Measurements from ENCODE around the gene TLL2.

The TLL2 gene

GRCh38 chr10:96413151-96413787, 100.5 kb downstream of the TLL2 start:
- H3K9me3 ChIP-seq (replicated peaks; ENCODE audit: insufficient read depth, low read length) = no peaks in the 10 kb centered on the region
- no peaks in the 10 kb centered on the region for H4K20me1 ChIP-seq (ENCODE audit: insufficient read depth, low read length)
- no peaks in the 10 kb centered on the region for H3F3A ChIP-seq (ENCODE audit: insufficient read depth, low read length)
- H3K79me2 ChIP-seq (ENCODE audit: low read length) = no peaks in the 10 kb centered on the region
- no peaks in the 10 kb centered on the region for H3K4me1 ChIP-seq (ENCODE audit: low read length)
- no peak overlapping the region for H3K27ac ChIP-seq (ENCODE audit: low read length)
- TF ChIP-seq CTCF (IDR thresholded peaks at IDR 0.05; ENCODE audit: low read length) (no peak), EZH2 (optimal IDR thresholded peaks at IDR 0.05; ENCODE audit: low read depth, low read length) (no peak), EZH2phosphoT487 (IDR thresholded peaks at IDR 0.05; ENCODE audit: low read length) (no peak)
- H3K4me3 ChIP-seq (ENCODE audit: low read length) = no peak overlapping the region
- H3K27me3 ChIP-seq (replicated peaks; ENCODE audit: insufficient read depth, low read length) = no peaks in the 10 kb centered on the region
- H3K36me3 ChIP-seq (replicated peaks; ENCODE audit: insufficient read depth, low read length) = no peaks in the 10 kb centered on the region
- no peak overlapping the region for H3K4me2 ChIP-seq (ENCODE audit: low read depth, low read length)
- no peak overlapping the region for H2AFZ ChIP-seq (ENCODE audit: low read length)
- no peak overlapping the region for H3K9ac ChIP-seq (ENCODE audit: low read length)
- no peaks in the 10 kb centered on the region for H3K9me2 ChIP-seq (replicated peaks; ENCODE audit: insufficient read depth, low read length)
- no peak for DNase-seq

DNA sequence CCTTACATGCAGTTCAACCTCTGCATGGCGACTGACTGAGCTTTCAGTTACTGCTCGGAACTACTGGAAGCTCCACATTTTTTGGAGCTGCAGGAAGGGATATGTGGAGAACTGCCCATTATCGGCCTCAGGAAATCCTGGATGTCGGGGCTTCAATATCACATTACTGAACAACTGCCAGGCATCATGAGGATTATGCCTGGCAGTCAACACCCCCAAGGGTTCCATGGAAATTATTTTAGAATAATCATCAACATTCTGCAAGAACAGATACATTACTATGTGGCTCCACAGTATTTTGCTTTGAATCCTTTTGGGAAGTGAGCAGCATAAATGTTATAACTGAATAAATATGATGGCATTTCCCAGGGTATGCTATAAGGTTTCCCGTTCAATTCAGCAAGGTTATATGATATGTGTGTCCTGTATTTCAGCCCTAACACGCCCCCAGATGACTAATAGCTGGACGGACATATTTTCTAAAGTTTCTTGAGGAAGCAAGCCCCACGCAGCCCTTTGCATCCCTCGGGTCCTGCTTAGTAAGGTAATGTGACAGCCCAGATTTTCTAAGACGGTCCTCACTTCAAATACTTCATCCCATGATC, 101.9 kb downstream of the TLL2 start:
- Histone ChIP-seq H3K9me2 (replicated peaks; ENCODE audit: insufficient read depth, low read length) (no peaks in the 10 kb centered on the region), H3K4me3 (ENCODE audit: low read length) (no peak overlapping the region), H3K9me3 (replicated peaks; ENCODE audit: insufficient read depth, low read length) (no peaks in the 10 kb centered on the region), H3K36me3 (replicated peaks; ENCODE audit: insufficient read depth, low read length) (no peaks in the 10 kb centered on the region), H3K27me3 (replicated peaks; ENCODE audit: insufficient read depth, low read length) (no peaks in the 10 kb centered on the region), H4K20me1 (ENCODE audit: insufficient read depth, low read length) (no peaks in the 10 kb centered on the region), H3K27ac (ENCODE audit: low read length) (no peak overlapping the region), H3K9ac (ENCODE audit: low read length) (no peak overlapping the region), H3F3A (ENCODE audit: insufficient read depth, low read length) (no peaks in the 10 kb centered on the region), H3K79me2 (ENCODE audit: low read length) (no peaks in the 10 kb centered on the region), H3K4me2 (ENCODE audit: low read depth, low read length) (no peak overlapping the region), H3K4me1 (ENCODE audit: low read length) (no peaks in the 10 kb centered on the region), H2AFZ (ENCODE audit: low read length) (no peak overlapping the region)
- no peak for DNase-seq
- TF ChIP-seq EZH2phosphoT487 (IDR thresholded peaks at IDR 0.05; ENCODE audit: low read length) = no peak
- no peak for TF ChIP-seq CTCF (IDR thresholded peaks at IDR 0.05; ENCODE audit: low read length)
- TF ChIP-seq EZH2 (optimal IDR thresholded peaks at IDR 0.05; ENCODE audit: low read depth, low read length) = no peak

DNA sequence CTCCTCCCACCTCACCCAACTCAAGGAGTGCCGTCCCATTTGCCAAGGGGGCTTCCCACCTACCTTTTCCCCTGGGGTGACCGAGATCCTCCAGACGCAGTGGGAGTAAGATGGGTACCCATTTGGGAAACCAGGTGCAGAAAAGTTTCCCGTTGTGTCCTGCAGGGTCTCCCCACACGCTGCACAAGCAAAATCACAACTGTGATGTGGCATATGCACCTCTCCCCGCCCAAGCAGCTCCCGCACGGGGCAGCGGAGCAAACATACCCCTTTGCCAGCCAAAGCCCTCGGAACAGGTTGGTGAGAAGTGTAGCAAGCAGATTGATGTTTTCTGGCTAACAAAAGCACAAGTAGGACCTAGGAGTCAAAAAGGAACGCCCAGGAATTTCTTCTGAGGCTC, 103.4 kb downstream of the TLL2 start:
- no peaks in the 10 kb centered on the region for H3K79me2 ChIP-seq (ENCODE audit: low read length)
- no peak overlapping the region for H3K4me2 ChIP-seq (ENCODE audit: low read depth, low read length)
- H3K9me3 ChIP-seq (replicated peaks; ENCODE audit: insufficient read depth, low read length) = no peaks in the 10 kb centered on the region

DNA sequence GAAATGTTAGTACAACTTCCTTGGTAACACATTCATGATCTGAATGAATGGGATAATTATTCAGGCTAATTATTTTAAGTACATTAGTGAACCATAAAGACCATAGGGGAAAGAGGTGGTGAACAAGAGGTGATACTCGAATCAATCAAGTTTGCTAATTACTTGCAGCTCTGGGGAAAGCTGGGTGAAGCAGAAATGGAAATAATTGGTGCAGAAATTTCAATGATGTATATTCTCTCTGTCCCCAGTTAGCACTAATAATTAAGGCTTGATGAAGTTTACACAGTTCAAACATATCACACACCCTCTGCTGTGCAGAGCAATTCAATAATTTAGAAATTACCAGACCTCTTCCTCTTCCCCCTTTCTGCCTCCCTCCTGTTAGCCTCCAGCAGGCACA, 105.5 kb downstream of the TLL2 start:
- DNase-seq = no peak
- no peak overlapping the region for H3K4me2 ChIP-seq (ENCODE audit: low read depth, low read length)
- no peaks in the 10 kb centered on the region for H4K20me1 ChIP-seq (ENCODE audit: insufficient read depth, low read length)
- H3K27me3 ChIP-seq (replicated peaks; ENCODE audit: insufficient read depth, low read length) = no peaks in the 10 kb centered on the region; the same call in 1 of the 2 replicates
- H3K9me2 ChIP-seq (replicated peaks; ENCODE audit: insufficient read depth, low read length) = no peaks in the 10 kb centered on the region
- H3K9ac ChIP-seq (ENCODE audit: low read length) = no peak overlapping the region
- H2AFZ ChIP-seq (ENCODE audit: low read length) = no peak overlapping the region
- no peaks in the 10 kb centered on the region for H3K36me3 ChIP-seq (replicated peaks; ENCODE audit: insufficient read depth, low read length)
- no peaks in the 10 kb centered on the region for H3K4me1 ChIP-seq (ENCODE audit: low read length)
- H3K4me3 ChIP-seq (ENCODE audit: low read length) = no peak overlapping the region
- no peaks in the 10 kb centered on the region for H3K79me2 ChIP-seq (ENCODE audit: low read length)
- no peak for TF ChIP-seq EZH2 (optimal IDR thresholded peaks at IDR 0.05; ENCODE audit: low read depth, low read length)
- TF ChIP-seq CTCF (IDR thresholded peaks at IDR 0.05; ENCODE audit: low read length) = no peak
- TF ChIP-seq EZH2phosphoT487 (IDR thresholded peaks at IDR 0.05; ENCODE audit: low read length) = no peak
- H3F3A ChIP-seq (ENCODE audit: insufficient read depth, low read length) = no peaks in the 10 kb centered on the region
- H3K9me3 ChIP-seq (replicated peaks; ENCODE audit: insufficient read depth, low read length) = no peaks in the 10 kb centered on the region
- H3K27ac ChIP-seq (ENCODE audit: low read length) = no peak overlapping the region

More for the DNA sequence above, 103.4 kb downstream of the TLL2 start:
- no peak for TF ChIP-seq EZH2phosphoT487 (IDR thresholded peaks at IDR 0.05; ENCODE audit: low read length)
- H4K20me1 ChIP-seq (ENCODE audit: insufficient read depth, low read length) = no peaks in the 10 kb centered on the region
- no peak overlapping the region for H3K9ac ChIP-seq (ENCODE audit: low read length)
- H3K9me2 ChIP-seq (replicated peaks; ENCODE audit: insufficient read depth, low read length) = no peaks in the 10 kb centered on the region
- H3K4me3 ChIP-seq (ENCODE audit: low read length) = no peak overlapping the region
- DNase-seq = no peak
- H3K4me1 ChIP-seq (ENCODE audit: low read length) = no peaks in the 10 kb centered on the region
- no peaks in the 10 kb centered on the region for H3F3A ChIP-seq (ENCODE audit: insufficient read depth, low read length)
- no peaks in the 10 kb centered on the region for H3K36me3 ChIP-seq (replicated peaks; ENCODE audit: insufficient read depth, low read length)
- no peaks in the 10 kb centered on the region; the same call in 1 of the 2 replicates for H3K27me3 ChIP-seq (replicated peaks; ENCODE audit: insufficient read depth, low read length)
- H3K27ac ChIP-seq (ENCODE audit: low read length) = no peak overlapping the region
- H2AFZ ChIP-seq (ENCODE audit: low read length) = no peak overlapping the region
